Fibroblast of lung (primary cell): ENCODE data around the gene KCNK7. TPM values are rescaled to one million over a fixed set of nuclear protein-coding genes. Genes with fewer than 3 reads are reported as not detected.

Experiments used
- DNase-seq, 2 donors: peaks; one replicate each; pipeline versions ENCODE4 v3.0.0 to v3.0.0-alpha.2; 2010; ENCODE audit warnings: low read depth in 2 of 2
- H2AFZ ChIP-seq: 2 replicates; pipeline ENCODE4 v1.5.1; 2012; ENCODE audit warnings: low read length, control low read depth, inconsistent platforms
- H3K27ac ChIP-seq: 2 replicates; pipeline ENCODE4 v1.5.1; 2011; ENCODE audit warnings: low read length, control low read depth; ENCODE audit not compliant: insufficient read depth
- H3K27me3 ChIP-seq: 2 replicates; pipeline ENCODE4 v1.5.1; 2011; ENCODE audit warnings: mild to moderate bottlenecking, low read length; ENCODE audit not compliant: control insufficient read depth, insufficient read depth
- H3K36me3 ChIP-seq: 2 replicates; pipeline ENCODE4 v1.5.1; 2011; ENCODE audit warnings: low read length; ENCODE audit not compliant: control insufficient read depth, insufficient read depth
- H3K4me1 ChIP-seq: 2 replicates; pipeline ENCODE4 v1.5.1; 2011; ENCODE audit warnings: low read length; ENCODE audit not compliant: control insufficient read depth, insufficient read depth; ENCODE audit errors: extremely low read depth
- H3K4me2 ChIP-seq: 2 replicates; pipeline ENCODE4 v1.5.1; 2011; ENCODE audit warnings: low read length, control low read depth; ENCODE audit not compliant: insufficient read depth; ENCODE audit errors: extremely low read depth
- H3K4me3 ChIP-seq, 4 experiments: fragments of 200-600 bp in 1 of 4; sonication (generic) in 1 of 4; replicated peaks in 1 of 4; 2 replicates each; pipeline ENCODE4 v1.5.1; 2011 to 2016; ENCODE audit warnings: low read length in 4 of 4, low read depth in 3 of 4, mild to moderate bottlenecking in 3 of 4, control low read depth in 2 of 4, inconsistent platforms in 1 of 4, mixed read lengths in 1 of 4; ENCODE audit not compliant: insufficient read depth in 1 of 4; ENCODE audit errors: control extremely low read depth in 1 of 4
- H3K79me2 ChIP-seq: 2 replicates; pipeline ENCODE4 v1.5.1; 2012; ENCODE audit warnings: mild to moderate bottlenecking, low read length, inconsistent platforms; ENCODE audit not compliant: control insufficient read depth, insufficient read depth
- H3K9ac ChIP-seq: 2 replicates; pipeline ENCODE4 v1.5.1; 2011; ENCODE audit warnings: mild to moderate bottlenecking, low read length, control low read depth; ENCODE audit not compliant: insufficient read depth
- H3K9me3 ChIP-seq: 2 replicates; pipeline ENCODE4 v1.5.1; 2012; ENCODE audit warnings: low read depth, low read length; ENCODE audit not compliant: control insufficient read depth, insufficient read depth
- H4K20me1 ChIP-seq: 2 replicates; pipeline ENCODE4 v1.5.1; 2011; ENCODE audit warnings: low read length; ENCODE audit not compliant: control insufficient read depth, insufficient read depth; ENCODE audit errors: extremely low read depth
- EZH2 ChIP-seq: IDR thresholded peaks from 2 replicates; pipeline ENCODE4 v1.5.1; 2012; ENCODE audit warnings: low read length, control low read depth, mild to moderate bottlenecking; ENCODE audit errors: missing control alignments
- polyA plus RNA-seq, 2 donors: library from polyadenylated mRNA; depleted of rRNA in 1 of 2; stranded (reverse) in 1 of 2; unstranded in 1 of 2; fragments of >200 nt; gene quantifications; 2 replicates each; pipeline ENCODE4 v1.2.1, GENCODE V29; 2011 to 2012; ENCODE audit warnings: missing spikeins in 1 of 2
- total RNA-seq: library from RNA; depleted of rRNA; stranded (reverse); fragments of >200 nt; gene quantifications from 2 replicates; pipeline ENCODE4 v1.2.1, GENCODE V29; 2014
- TF ChIP-seq, protein P1 (sequence below), 2 donors: IDR thresholded peaks in 1 of 2; conservative IDR thresholded peaks in 1 of 2; 1 replicate in 1 of 2; 2 replicates in 1 of 2; pipeline ENCODE4 v1.5.1; 2011 to 2012; ENCODE audit warnings: low read length in 2 of 2, control low read depth in 1 of 2, inconsistent platforms in 1 of 2, low read depth in 1 of 2, mild to moderate bottlenecking in 1 of 2

Gene KCNK7
- total and polyA plus RNA-seq, 2 donors (not counting 1 experiment from before 2014, with no cell fraction given): not detected

DNA sequence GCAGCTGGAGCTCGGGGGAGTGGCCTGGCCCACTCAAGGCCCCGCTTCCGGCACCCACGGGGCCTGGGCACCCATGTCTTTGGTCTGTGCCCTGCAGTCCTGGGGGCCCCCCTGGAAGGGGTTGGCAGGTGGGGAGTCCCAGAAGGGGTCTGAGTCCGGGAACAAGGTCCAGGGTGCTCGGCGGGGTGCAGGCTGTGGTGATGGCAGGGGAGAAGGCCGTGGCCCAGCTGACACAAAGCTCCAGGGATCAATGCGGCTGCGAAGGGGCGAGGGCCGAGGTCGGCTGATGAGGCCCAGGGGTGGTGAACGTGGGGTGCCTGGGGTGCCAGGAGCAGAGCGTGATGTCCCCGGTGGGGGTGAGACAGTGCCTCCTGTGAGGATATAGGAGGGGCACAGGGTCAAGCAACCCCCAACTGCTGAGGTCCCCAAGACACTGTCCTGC, 2.7 kb upstream of the KCNK7 start:
- H3K27me3 ChIP-seq: no peaks in the 10 kb centered on the region
- no peak overlapping the region for H3K9ac ChIP-seq
- H3K27ac ChIP-seq: no peak overlapping the region
- no peak overlapping the region for H2AFZ ChIP-seq
- no peaks in the 10 kb centered on the region for H3K9me3 ChIP-seq
- TF ChIP-seq, protein P1, sequence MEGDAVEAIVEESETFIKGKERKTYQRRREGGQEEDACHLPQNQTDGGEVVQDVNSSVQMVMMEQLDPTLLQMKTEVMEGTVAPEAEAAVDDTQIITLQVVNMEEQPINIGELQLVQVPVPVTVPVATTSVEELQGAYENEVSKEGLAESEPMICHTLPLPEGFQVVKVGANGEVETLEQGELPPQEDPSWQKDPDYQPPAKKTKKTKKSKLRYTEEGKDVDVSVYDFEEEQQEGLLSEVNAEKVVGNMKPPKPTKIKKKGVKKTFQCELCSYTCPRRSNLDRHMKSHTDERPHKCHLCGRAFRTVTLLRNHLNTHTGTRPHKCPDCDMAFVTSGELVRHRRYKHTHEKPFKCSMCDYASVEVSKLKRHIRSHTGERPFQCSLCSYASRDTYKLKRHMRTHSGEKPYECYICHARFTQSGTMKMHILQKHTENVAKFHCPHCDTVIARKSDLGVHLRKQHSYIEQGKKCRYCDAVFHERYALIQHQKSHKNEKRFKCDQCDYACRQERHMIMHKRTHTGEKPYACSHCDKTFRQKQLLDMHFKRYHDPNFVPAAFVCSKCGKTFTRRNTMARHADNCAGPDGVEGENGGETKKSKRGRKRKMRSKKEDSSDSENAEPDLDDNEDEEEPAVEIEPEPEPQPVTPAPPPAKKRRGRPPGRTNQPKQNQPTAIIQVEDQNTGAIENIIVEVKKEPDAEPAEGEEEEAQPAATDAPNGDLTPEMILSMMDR (conservative IDR thresholded peaks at IDR 0.05 in 1 of 2, IDR thresholded peaks at IDR 0.05 in 1 of 2; ENCODE audit: low read depth in 1 of 2, low read length in 2 of 2): no peak
- TF ChIP-seq EZH2: no peak
- no peak for DNase-seq
- no peak overlapping the region for H3K4me2 ChIP-seq
- H3K4me3 ChIP-seq: no peak overlapping the region
- H4K20me1 ChIP-seq: no peaks in the 10 kb centered on the region
- no peaks in the 10 kb centered on the region for H3K4me1 ChIP-seq
- H3K36me3 ChIP-seq: peaks cover 15% of the 10 kb centered on the region
- no peaks in the 10 kb centered on the region for H3K79me2 ChIP-seq

DNA sequence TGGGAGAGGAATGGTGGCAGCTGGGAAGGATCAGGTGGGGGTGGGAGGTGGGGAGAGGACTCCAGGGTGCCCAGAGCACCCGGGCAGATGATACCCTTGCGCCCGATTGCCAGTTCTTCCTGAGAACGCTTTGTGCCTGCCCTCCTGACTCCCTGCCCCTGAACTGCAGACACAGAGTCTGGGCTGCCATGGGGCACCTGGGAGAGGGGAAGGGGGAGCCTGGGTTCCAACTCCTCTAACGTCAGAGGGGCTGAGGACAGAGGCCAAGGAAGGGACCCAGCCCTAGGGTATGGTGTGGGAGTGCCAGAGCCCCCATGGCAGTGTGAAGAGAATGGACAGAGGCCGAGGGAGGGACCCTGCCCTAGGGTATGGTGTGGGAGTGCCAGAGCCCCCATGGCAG, 920 bp upstream of the KCNK7 start:
- Histone ChIP-seq H3K27me3 (no peaks in the 10 kb centered on the region), H3K27ac (no peak overlapping the region), H3K4me3 (no peak overlapping the region), H3K79me2 (no peaks in the 10 kb centered on the region), H3K4me1 (no peaks in the 10 kb centered on the region), H3K36me3 (peaks cover 20% of the 10 kb centered on the region), H3K9ac (no peak overlapping the region), H2AFZ (no peak overlapping the region), H4K20me1 (no peaks in the 10 kb centered on the region), H3K4me2 (no peak overlapping the region), H3K9me3 (no peaks in the 10 kb centered on the region)
- TF ChIP-seq, protein P1 (conservative IDR thresholded peaks at IDR 0.05 in 1 of 2, IDR thresholded peaks at IDR 0.05 in 1 of 2; ENCODE audit: low read depth in 1 of 2, low read length in 2 of 2): no peak
- TF ChIP-seq EZH2: no peak
- DNase-seq: no peak

DNA sequence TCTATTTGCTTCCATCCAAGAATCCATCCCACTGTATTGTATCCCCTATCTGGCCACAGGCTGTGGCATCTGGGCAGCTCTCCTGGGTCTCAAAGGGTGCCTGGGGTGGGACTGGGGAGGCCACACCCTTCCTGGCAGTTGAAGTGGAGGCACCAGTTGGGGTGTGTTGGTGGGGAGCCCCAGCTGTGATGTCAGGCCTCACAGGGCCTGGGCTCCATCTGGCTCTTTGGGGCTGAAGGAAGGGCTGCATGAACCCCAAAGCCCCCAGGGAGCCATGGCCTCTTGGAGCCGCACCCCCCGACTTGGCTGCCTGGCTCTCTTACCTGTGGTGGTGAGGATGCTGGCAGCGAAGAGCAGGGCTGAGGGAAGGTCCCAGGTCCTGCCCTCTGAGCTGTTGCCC, 469 bp downstream of the KCNK7 start:
- H3K27me3 ChIP-seq: no peaks in the 10 kb centered on the region
- H3K36me3 ChIP-seq: peaks cover 20% of the 10 kb centered on the region
- no peak overlapping the region for H3K9ac ChIP-seq
- no peaks in the 10 kb centered on the region for H4K20me1 ChIP-seq
- H2AFZ ChIP-seq: no peak overlapping the region
- no peaks in the 10 kb centered on the region for H3K9me3 ChIP-seq
- TF ChIP-seq EZH2: no peak
- TF ChIP-seq, protein P1 (conservative IDR thresholded peaks at IDR 0.05 in 1 of 2, IDR thresholded peaks at IDR 0.05 in 1 of 2; ENCODE audit: low read depth in 1 of 2, low read length in 2 of 2): no peak
- no peak overlapping the region for H3K4me3 ChIP-seq
- no peak overlapping the region for H3K27ac ChIP-seq
- no peaks in the 10 kb centered on the region for H3K4me1 ChIP-seq
- H3K79me2 ChIP-seq: no peaks in the 10 kb centered on the region
- H3K4me2 ChIP-seq: no peak overlapping the region
- DNase-seq: no peak
